Astrocyte of the cerebellum (primary cell): ENCODE measurements around the gene FDXR.

Experiments
- DNase-seq: peaks from one replicate; pipeline ENCODE4 v3.0.0-alpha.2; 2011; ENCODE audit warnings: low read depth
- H3K4me3 ChIP-seq: 2 replicates; pipeline ENCODE4 v1.5.1; 2011; ENCODE audit warnings: mild to moderate bottlenecking, low read depth, low read length, moderate library complexity
- CTCF ChIP-seq: IDR thresholded peaks from 2 replicates; pipeline ENCODE4 v1.5.1; 2012; ENCODE audit warnings: low read length, low read depth, moderate library complexity, mild to moderate bottlenecking; ENCODE audit errors: missing control alignments
- in situ Hi-C: cut with HindIII; loops from 2 replicates; pipeline ENCODE4 v1.10.0; 2017; ENCODE audit warnings: low sequenced_read_pairs

The FDXR gene

GRCh38 chr17:74862108-74862901 lies 10.5 kb downstream of the FDXR start:
- no peak overlapping the region for H3K4me3 ChIP-seq
- DNase-seq = no peak
- peak; percentile 75 for TF ChIP-seq CTCF
- in situ Hi-C loops = no loop called here

GRCh38 chr17:74861662-74862107 lies 11.1 kb downstream of the FDXR start:
- H3K4me3 ChIP-seq = no peak overlapping the region
- in situ Hi-C loops = no loop called here
- TF ChIP-seq CTCF = no peak
- no peak for DNase-seq

GRCh38 chr17:74860872-74861661 lies 11.7 kb downstream of the FDXR start:
- in situ Hi-C loops = no loop called here
- DNase-seq = no peak
- TF ChIP-seq CTCF = no peak
- H3K4me3 ChIP-seq = no peak overlapping the region

- no peak for DNase-seq
- in situ Hi-C loops = no loop called here
- TF ChIP-seq CTCF = no peak
- H3K4me3 ChIP-seq = no peak overlapping the region
Observed at GRCh38 chr17:74860229-74860871, 12.4 kb downstream of the FDXR start.

GRCh38 chr17:74859459-74860228 lies 13.2 kb downstream of the FDXR start, which contains the start of gene GRIN2C:
TSS of gene GRIN2C (minus strand) at chr17:74859885. CDS start at chr17:74855092, 4,793 bp downstream.
- DNase-seq = no peak
- peak; percentile 8 for TF ChIP-seq CTCF
- in situ Hi-C loops = loop anchor here (5.0 kb wide), 1 partner anchor 67 kb away; no protein-coding TSS in a partner anchor
- peak within 1 kb of the TSS; percentile 20 for H3K4me3 ChIP-seq
